PC-9 (cell line): ENCODE measurements around the gene PLCL2. TPM values are rescaled to one million over a fixed set of nuclear protein-coding genes. Genes with fewer than 3 reads are reported as not detected.

Source experiments
- BruUV-seq: library from RNA; stranded (reverse); fragments of 400-500 nt; replicated peaks from 2 replicates; lab custom pipeline; 2021; lab: Mats Ljungman, UMichigan
- CTCF ChIA-PET: fragments of 300-600 bp; sonication (Branson Sonifier 250); formaldehyde crosslinking; loops from one replicate; lab custom pipeline; 2022; ENCODE audit warnings: antibody characterized with exemption; lab: Charles Lee
- POLR2A ChIA-PET: fragments of 300-600 bp; sonication (Branson Sonifier 250); formaldehyde crosslinking; loops from one replicate; lab custom pipeline; 2022; ENCODE audit warnings: antibody characterized with exemption; ENCODE audit not compliant: unreplicated experiment; lab: Charles Lee
- DNase-seq, 2 experiments: peaks; one replicate each; pipeline versions ENCODE4 v3.0.0 to v3.0.0-alpha.2; 2015 to 2022; ENCODE audit warnings: mixed read lengths in 1 of 2
- H2AFZ ChIP-seq: fragments of 200-600 bp; sonication (generic); 2 replicates; pipeline ENCODE4 v1.8.1; 2017; ENCODE audit warnings: antibody characterized with exemption
- H3F3A ChIP-seq: fragments of 200-600 bp; sonication (generic); 2 replicates; pipeline ENCODE4 v1.8.1; 2017; ENCODE audit warnings: antibody characterized with exemption, mild to moderate bottlenecking, low read depth; ENCODE audit not compliant: insufficient read depth
- H3K27ac ChIP-seq: fragments of 200-600 bp; sonication (generic); 2 replicates; pipeline ENCODE4 v1.6.1; 2016; ENCODE audit warnings: mixed run types
- H3K27me3 ChIP-seq: fragments of 200-600 bp; sonication (generic); 2 replicates; pipeline ENCODE4 v1.6.1; 2016; ENCODE audit warnings: low read depth, mixed run types; ENCODE audit not compliant: insufficient read depth
- H3K36me3 ChIP-seq: fragments of 200-600 bp; sonication (generic); 2 replicates; pipeline ENCODE4 v1.6.1; 2016; ENCODE audit warnings: low read depth, mixed run types
- H3K4me1 ChIP-seq: fragments of 200-600 bp; sonication (generic); replicated peaks from 2 replicates; pipeline ENCODE4 v1.6.1; 2016; ENCODE audit warnings: mixed run types; ENCODE audit not compliant: insufficient read depth
- H3K4me2 ChIP-seq: fragments of 200-600 bp; sonication (generic); 2 replicates; pipeline ENCODE4 v1.6.1; 2017; ENCODE audit warnings: mixed run types
- H3K4me3 ChIP-seq: fragments of 200-600 bp; sonication (generic); 2 replicates; pipeline ENCODE4 v1.6.1; 2016; ENCODE audit warnings: mixed run types
- H3K79me2 ChIP-seq: fragments of 200-600 bp; sonication (generic); 2 replicates; pipeline ENCODE4 v1.6.1; 2017; ENCODE audit warnings: low read depth, mixed run types
- H3K9me2 ChIP-seq: fragments of 200-600 bp; sonication (generic); 2 replicates; pipeline ENCODE4 v1.8.1; 2017; ENCODE audit warnings: mild to moderate bottlenecking; ENCODE audit not compliant: insufficient read depth
- H3K9me3 ChIP-seq: fragments of 200-600 bp; sonication (generic); 2 replicates; pipeline ENCODE4 v1.8.1; 2016; ENCODE audit warnings: low read depth; ENCODE audit not compliant: insufficient read depth
- H4K20me1 ChIP-seq: fragments of 200-600 bp; sonication (generic); 2 replicates; pipeline ENCODE4 v1.8.1; 2017; ENCODE audit not compliant: insufficient read depth
- EZH2 ChIP-seq: fragments of 200-600 bp; sonication (generic); IDR thresholded peaks from 2 replicates; pipeline ENCODE4 v1.8.0; 2017; ENCODE audit warnings: antibody characterized with exemption, low read depth
- intact Hi-C: fragments of 100-400 bp; cut with micrococcal nuclease; formaldehyde crosslinking; loops from one replicate; pipeline ENCODE4 v1.10.0; 2022; ENCODE audit not compliant: unreplicated experiment
- total RNA-seq: library from RNA; stranded (reverse); gene quantifications from 2 replicates; pipeline ENCODE4 v1.2.3, GENCODE V29; 2021
- TF ChIP-seq, protein P1 (sequence below): fragments of 200-600 bp; sonication (generic); conservative IDR thresholded peaks from 2 replicates; pipeline ENCODE4 v1.6.1; 2017; ENCODE audit warnings: mixed run types, antibody characterized with exemption, mild to moderate bottlenecking, moderate library complexity

PLCL2 gene
- total RNA-seq, 1 experiment from 2014 or later = 4.6 TPM

- Histone ChIP-seq H2AFZ (no peak overlapping the region), H3K9me2 (no peaks in the 10 kb centered on the region; the same call in 1 of the 2 replicates), H3K27me3 (no peaks in the 10 kb centered on the region), H3K9me3 (no peaks in the 10 kb centered on the region), H3K4me2 (no peak overlapping the region), H3K4me1 (peaks cover 27% of the 10 kb centered on the region), H3K79me2 (peaks cover 58% of the 10 kb centered on the region), H4K20me1 (no peaks in the 10 kb centered on the region), H3K36me3 (no peaks in the 10 kb centered on the region), H3K27ac (no peak overlapping the region), H3F3A (peaks cover 5% of the 10 kb centered on the region), H3K4me3 (no peak overlapping the region)
- POLR2A ChIA-PET = no interaction called here
- CTCF ChIA-PET = interaction anchor here (0.6 kb wide), 1 partner anchor 74 kb away, joined by 4 read pairs; no protein-coding TSS in a partner anchor
- intact Hi-C loops = no loop called here
- TF ChIP-seq, protein P1, sequence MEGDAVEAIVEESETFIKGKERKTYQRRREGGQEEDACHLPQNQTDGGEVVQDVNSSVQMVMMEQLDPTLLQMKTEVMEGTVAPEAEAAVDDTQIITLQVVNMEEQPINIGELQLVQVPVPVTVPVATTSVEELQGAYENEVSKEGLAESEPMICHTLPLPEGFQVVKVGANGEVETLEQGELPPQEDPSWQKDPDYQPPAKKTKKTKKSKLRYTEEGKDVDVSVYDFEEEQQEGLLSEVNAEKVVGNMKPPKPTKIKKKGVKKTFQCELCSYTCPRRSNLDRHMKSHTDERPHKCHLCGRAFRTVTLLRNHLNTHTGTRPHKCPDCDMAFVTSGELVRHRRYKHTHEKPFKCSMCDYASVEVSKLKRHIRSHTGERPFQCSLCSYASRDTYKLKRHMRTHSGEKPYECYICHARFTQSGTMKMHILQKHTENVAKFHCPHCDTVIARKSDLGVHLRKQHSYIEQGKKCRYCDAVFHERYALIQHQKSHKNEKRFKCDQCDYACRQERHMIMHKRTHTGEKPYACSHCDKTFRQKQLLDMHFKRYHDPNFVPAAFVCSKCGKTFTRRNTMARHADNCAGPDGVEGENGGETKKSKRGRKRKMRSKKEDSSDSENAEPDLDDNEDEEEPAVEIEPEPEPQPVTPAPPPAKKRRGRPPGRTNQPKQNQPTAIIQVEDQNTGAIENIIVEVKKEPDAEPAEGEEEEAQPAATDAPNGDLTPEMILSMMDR = no peak
- no peak for TF ChIP-seq EZH2
- BruUV-seq = no TSS peak
- DNase-seq = no peak
These were observed 3.6 kb downstream of the PLCL2 start for GRCh38 chr3:16888356-16888755.

GRCh38 chr3:16888785-16889607 is 4.2 kb downstream of the PLCL2 start:
- Histone ChIP-seq H4K20me1 (no peaks in the 10 kb centered on the region), H3K4me2 (no peak overlapping the region), H3K9me2 (no peaks in the 10 kb centered on the region; the same call in 1 of the 2 replicates), H3K4me3 (no peak overlapping the region), H3K36me3 (no peaks in the 10 kb centered on the region), H3K27ac (no peak overlapping the region), H3K4me1 (peaks cover 27% of the 10 kb centered on the region), H3K9me3 (no peaks in the 10 kb centered on the region), H3F3A (no peaks in the 10 kb centered on the region; the same call in 1 of the 2 replicates), H3K79me2 (peaks cover 58% of the 10 kb centered on the region), H2AFZ (no peak overlapping the region), H3K27me3 (no peaks in the 10 kb centered on the region)
- TF ChIP-seq, protein P1 = no peak
- TF ChIP-seq EZH2 = no peak
- POLR2A ChIA-PET = no interaction called here
- CTCF ChIA-PET = no interaction called here
- intact Hi-C loops = no loop called here
- no peak for DNase-seq
- no TSS peak for BruUV-seq

GRCh38 chr3:16890597-16891333 is 6.0 kb downstream of the PLCL2 start:
- Histone ChIP-seq H3K36me3 (no peaks in the 10 kb centered on the region), H3F3A (no peaks in the 10 kb centered on the region; the same call in 1 of the 2 replicates), H4K20me1 (no peaks in the 10 kb centered on the region), H3K27ac (no peak overlapping the region), H3K9me3 (peaks cover 3% of the 10 kb centered on the region; the same call in 1 of the 2 replicates), H3K4me3 (no peak overlapping the region), H3K79me2 (peaks cover 60% of the 10 kb centered on the region), H3K4me1 (peaks cover 26% of the 10 kb centered on the region), H2AFZ (no peak overlapping the region), H3K27me3 (no peaks in the 10 kb centered on the region), H3K4me2 (no peak overlapping the region), H3K9me2 (no peaks in the 10 kb centered on the region; the same call in 1 of the 2 replicates)
- ChIA-PET POLR2A (no interaction called here), CTCF (no interaction called here)
- intact Hi-C loops = no loop called here
- no peak for TF ChIP-seq EZH2
- TF ChIP-seq, protein P1 = no peak
- BruUV-seq = no TSS peak
- no peak for DNase-seq
